Adrenal gland (tissue), 12 donors: ENCODE data around the gene C1orf146. TPM values are rescaled to one million over a fixed set of nuclear protein-coding genes. Genes with fewer than 3 reads are reported as not detected.
"Not testable (repeated sequence)": the region's sequence is repeated elsewhere in the genome, so short reads cannot be mapped to it uniquely, and the experiment has no call there.

Experiments
- DNase-seq, 7 donors: peaks; one replicate each; pipeline ENCODE4 v3.0.0-alpha.2; 2019 to 2020
- H3K27ac ChIP-seq, 5 donors: fragments of 200-600 bp; sonication (generic) in 4 of 5; 1 replicate in 3 of 5; 2 replicates in 2 of 5; pipeline versions ENCODE4 v1.5.1 to v1.8.0; 2016 to 2020; ENCODE audit warnings: mild to moderate bottlenecking in 1 of 5
- H3K27me3 ChIP-seq: fragments of 200-600 bp; 2 replicates; pipeline ENCODE4 v1.8.0; 2021
- H3K36me3 ChIP-seq, 2 donors: fragments of 200-600 bp; replicated peaks in 1 of 2; 1 replicate in 1 of 2; 2 replicates in 1 of 2; pipeline versions ENCODE4 v1.5.1 to v1.8.0; 2018 to 2022
- H3K4me1 ChIP-seq, 2 donors: fragments of 200-600 bp; replicated peaks in 1 of 2; 1 replicate in 1 of 2; 2 replicates in 1 of 2; pipeline versions ENCODE4 v1.5.1 to v1.8.0; 2018 to 2021
- H3K4me3 ChIP-seq, 4 donors: fragments of 200-600 bp; sonication (generic) in 3 of 4; one replicate each; pipeline ENCODE4 v1.5.1; 2016 to 2018
- H3K9me3 ChIP-seq, 3 donors: fragments of 200-600 bp; sonication (generic) in 1 of 3; replicated peaks in 1 of 3; 1 replicate in 2 of 3; 2 replicates in 1 of 3; pipeline versions ENCODE4 v1.5.1 to v1.8.0; 2016 to 2021
- POLR2A ChIP-seq, 2 donors: fragments of 450-650 bp; IDR thresholded peaks; one replicate each; pipeline ENCODE4 v1.6.1; 2017; ENCODE audit warnings: antibody characterized with exemption in 2 of 2, mild to moderate bottlenecking in 2 of 2, moderate library complexity in 1 of 2
- WGBS, 4 donors: extraction: QIAGEN DNeasy Blood & Tissue Kit in 2 of 4; methylation state at CpG; one replicate each; pipeline versions ENCODE4 v1.1.5 to v1.1.7; 2013 to 2017; 5-methylcytosine and 5-hydroxymethylcytosine counted together
- intact Hi-C, 2 donors: fragments of 100-400 bp; cut with DNase I; formaldehyde crosslinking; loops; one replicate each; pipeline versions ENCODE4 v1.14.1 to v1.15.0; 2022 to 2023
- polyA plus RNA-seq, 3 donors: library from polyadenylated mRNA; stranded (reverse); fragments of 200-250 nt in 2 of 3; fragments of 350-450 nt in 1 of 3; fragmentation: Illumina TruSeq in 1 of 3; extraction: RNeasy Lipid Tissue Mini Kit (QIAGEN cat#74804) in 1 of 3; gene quantifications; one replicate each; pipeline ENCODE4 v1.2.3, GENCODE V29; 2013 to 2014
- total RNA-seq, 9 donors: library from RNA; depleted of rRNA in 4 of 9; stranded (reverse); fragments of >200 nt in 4 of 9; fragments of 120-200 nt in 1 of 9; fragmentation: NEBNext Ultra II Directional in 1 of 9; extraction: Animal tissue kit (Norgen Biotek cat#: 25700) in 1 of 9; gene quantifications; one replicate each; pipeline versions ENCODE4 v1.1.0 to v1.2.4, GENCODE V29; 2013 to 2023
- TF ChIP-seq, protein P1 (sequence below), 6 experiments: fragments of 450-650 bp in 4 of 6; fragments of 200-600 bp in 2 of 6; sonication (generic) in 1 of 6; IDR thresholded peaks; 1 replicate in 5 of 6; 2 replicates in 1 of 6; pipeline versions ENCODE4 v1.5.1 to v1.8.0; 2016 to 2021; ENCODE audit warnings: antibody characterized with exemption in 6 of 6, mild to moderate bottlenecking in 2 of 6, moderate library complexity in 1 of 6
- donor health status: healthy with polysubstance abuse.
- donor health status: Bipolar disorder and iron deficiency.
- donor health status: DM: yes; HTN: yes; CAD: no.
- donor health status: DM: no; HTN: no; CAD: no.
- donor health status: DM: no; HTN: no; CAD: no.
- donor health status: DM: yes; HTN: yes; CAD: no.

Gene C1orf146
- total and polyA plus RNA-seq, 12 donors, result not detected

DNA sequence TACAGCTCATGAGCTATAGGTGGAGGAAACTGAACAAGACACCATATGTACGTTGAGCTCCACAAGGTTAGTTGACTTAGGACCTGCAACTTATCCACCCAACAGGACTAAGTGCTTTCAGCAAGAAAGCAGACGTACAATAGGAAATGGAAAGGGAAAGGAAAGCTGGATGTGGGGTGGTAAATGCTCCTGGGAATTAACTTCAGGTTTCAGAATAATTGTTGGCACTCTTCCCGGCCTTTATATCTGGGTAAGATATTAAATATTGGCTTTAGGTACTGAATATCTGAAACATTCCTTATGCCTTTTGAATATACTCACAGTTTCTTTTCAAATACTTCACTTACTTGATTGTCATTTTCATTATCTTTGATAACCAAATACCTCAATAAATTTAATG is 44.8 kb downstream of the C1orf146 start:
- Histone ChIP-seq H3K27ac (no peak overlapping the region), H3K4me1 (no peaks in the 10 kb centered on the region), H3K4me3 (no peak overlapping the region), H3K36me3 (peaks cover 0 to 7% of the 10 kb centered on the region in 2 donors), H3K9me3 (peaks cover 0 to 5% (median 0%) of the 10 kb centered on the region in 3 donors), H3K27me3 (no peaks in the 10 kb centered on the region)
- 92 to 96% (median 94%) methylated on average over 3 of the region's 3 CpGs for WGBS, 4 donors
- TF ChIP-seq POLR2A (IDR thresholded peaks at IDR 0.05), result no peak
- DNase-seq, result no peak
- intact Hi-C loops, result no loop called here

DNA sequence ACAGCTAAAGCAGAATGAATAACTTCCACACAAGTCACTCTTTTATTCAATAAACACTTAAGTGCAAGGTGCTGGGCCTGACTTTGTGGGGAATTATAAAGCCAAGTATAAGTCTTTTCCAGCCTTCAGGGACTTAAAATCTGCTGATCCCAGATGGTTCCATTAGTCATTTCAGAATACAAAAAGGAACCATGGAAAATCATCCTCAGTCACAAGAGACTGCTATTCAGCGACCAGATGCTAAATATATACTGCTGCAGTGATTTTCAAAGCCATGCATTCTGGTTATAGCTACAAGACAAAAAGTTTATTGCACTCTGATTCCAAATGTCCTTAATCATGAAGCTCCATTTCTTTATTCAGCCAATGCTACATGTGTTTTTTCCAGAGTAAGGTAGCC is 55.3 kb downstream of the C1orf146 start:
- Histone ChIP-seq H3K36me3 (no peaks in the 10 kb centered on the region), H3K4me1 (no peaks in the 10 kb centered on the region), H3K27ac (no peak overlapping the region), H3K27me3 (no peaks in the 10 kb centered on the region), H3K9me3 (no peaks in the 10 kb centered on the region), H3K4me3 (no peak overlapping the region)
- TF ChIP-seq, protein P1, sequence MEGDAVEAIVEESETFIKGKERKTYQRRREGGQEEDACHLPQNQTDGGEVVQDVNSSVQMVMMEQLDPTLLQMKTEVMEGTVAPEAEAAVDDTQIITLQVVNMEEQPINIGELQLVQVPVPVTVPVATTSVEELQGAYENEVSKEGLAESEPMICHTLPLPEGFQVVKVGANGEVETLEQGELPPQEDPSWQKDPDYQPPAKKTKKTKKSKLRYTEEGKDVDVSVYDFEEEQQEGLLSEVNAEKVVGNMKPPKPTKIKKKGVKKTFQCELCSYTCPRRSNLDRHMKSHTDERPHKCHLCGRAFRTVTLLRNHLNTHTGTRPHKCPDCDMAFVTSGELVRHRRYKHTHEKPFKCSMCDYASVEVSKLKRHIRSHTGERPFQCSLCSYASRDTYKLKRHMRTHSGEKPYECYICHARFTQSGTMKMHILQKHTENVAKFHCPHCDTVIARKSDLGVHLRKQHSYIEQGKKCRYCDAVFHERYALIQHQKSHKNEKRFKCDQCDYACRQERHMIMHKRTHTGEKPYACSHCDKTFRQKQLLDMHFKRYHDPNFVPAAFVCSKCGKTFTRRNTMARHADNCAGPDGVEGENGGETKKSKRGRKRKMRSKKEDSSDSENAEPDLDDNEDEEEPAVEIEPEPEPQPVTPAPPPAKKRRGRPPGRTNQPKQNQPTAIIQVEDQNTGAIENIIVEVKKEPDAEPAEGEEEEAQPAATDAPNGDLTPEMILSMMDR (IDR thresholded peaks at IDR 0.05), result no peak
- TF ChIP-seq POLR2A (IDR thresholded peaks at IDR 0.05), result no peak
- intact Hi-C loops, result no loop called here
- 86 to 100% (median 94%) methylated on average over 1 of the region's 1 CpG for WGBS, 4 donors
- DNase-seq, result no peak

DNA sequence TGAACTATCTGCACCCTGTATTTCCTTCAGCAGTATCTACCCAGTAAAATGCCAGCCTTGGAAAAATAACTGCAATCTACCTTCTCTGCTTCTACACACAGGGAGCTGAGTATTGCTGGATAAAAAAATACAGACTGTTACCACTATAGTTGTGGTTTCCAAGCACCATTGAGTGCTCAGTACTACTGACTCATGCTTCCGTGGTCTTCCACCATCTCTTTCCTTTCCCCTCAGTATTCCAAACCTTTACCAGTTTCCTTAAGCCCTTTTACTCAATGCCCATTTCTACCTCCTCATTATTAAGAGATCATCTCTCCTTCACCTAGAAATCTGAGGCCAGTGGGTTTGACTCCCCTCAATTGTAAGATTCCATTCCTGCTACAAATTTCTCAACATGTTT is 57.2 kb downstream of the C1orf146 start:
- 90 to 98% (median 96%) methylated on average over 1 of the region's 1 CpG for WGBS, 4 donors
- intact Hi-C loops, result no loop called here
- TF ChIP-seq, protein P1 (IDR thresholded peaks at IDR 0.05), result no peak
- no peak for TF ChIP-seq POLR2A (IDR thresholded peaks at IDR 0.05)
- H3K36me3 ChIP-seq, result no peaks in the 10 kb centered on the region
- no peaks in the 10 kb centered on the region for H3K4me1 ChIP-seq
- no peak for DNase-seq
- no peaks in the 10 kb centered on the region for H3K27me3 ChIP-seq
- no peak overlapping the region for H3K27ac ChIP-seq
- H3K4me3 ChIP-seq, result no peak overlapping the region
- H3K9me3 ChIP-seq, result no peaks in the 10 kb centered on the region

DNA sequence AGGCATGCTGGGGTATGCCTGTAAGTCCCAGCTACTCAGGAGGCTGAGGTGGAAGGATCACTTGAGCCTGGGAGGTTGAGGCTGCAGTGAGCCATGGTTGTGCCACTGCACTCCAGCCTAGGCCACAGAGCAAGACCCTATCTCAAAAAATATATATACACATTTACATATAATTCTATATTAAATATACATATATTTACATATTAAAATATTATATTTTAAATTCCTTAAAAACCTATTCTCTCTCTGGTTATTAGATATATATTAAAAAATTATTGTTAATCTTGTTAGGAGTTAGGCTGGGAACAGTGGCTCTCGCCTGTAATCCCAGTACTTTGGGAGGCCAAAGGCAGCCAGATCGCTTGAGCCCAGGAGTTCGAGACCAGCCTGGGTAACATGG is 58.4 kb downstream of the C1orf146 start:
- no peak overlapping the region for H3K27ac ChIP-seq
- no peaks in the 10 kb centered on the region for H3K36me3 ChIP-seq
- no peak for DNase-seq
- no peak for TF ChIP-seq POLR2A (IDR thresholded peaks at IDR 0.05)
- TF ChIP-seq, protein P1 (IDR thresholded peaks at IDR 0.05), result no peak
- no peaks in the 10 kb centered on the region for H3K27me3 ChIP-seq
- intact Hi-C loops, result no loop called here
- no peaks in the 10 kb centered on the region for H3K9me3 ChIP-seq
- H3K4me3 ChIP-seq, result no peak overlapping the region
- H3K4me1 ChIP-seq, result no peaks in the 10 kb centered on the region
- WGBS, 4 donors, result 98 to 100% (median 98%) methylated on average over 3 of the region's 3 CpGs

DNA sequence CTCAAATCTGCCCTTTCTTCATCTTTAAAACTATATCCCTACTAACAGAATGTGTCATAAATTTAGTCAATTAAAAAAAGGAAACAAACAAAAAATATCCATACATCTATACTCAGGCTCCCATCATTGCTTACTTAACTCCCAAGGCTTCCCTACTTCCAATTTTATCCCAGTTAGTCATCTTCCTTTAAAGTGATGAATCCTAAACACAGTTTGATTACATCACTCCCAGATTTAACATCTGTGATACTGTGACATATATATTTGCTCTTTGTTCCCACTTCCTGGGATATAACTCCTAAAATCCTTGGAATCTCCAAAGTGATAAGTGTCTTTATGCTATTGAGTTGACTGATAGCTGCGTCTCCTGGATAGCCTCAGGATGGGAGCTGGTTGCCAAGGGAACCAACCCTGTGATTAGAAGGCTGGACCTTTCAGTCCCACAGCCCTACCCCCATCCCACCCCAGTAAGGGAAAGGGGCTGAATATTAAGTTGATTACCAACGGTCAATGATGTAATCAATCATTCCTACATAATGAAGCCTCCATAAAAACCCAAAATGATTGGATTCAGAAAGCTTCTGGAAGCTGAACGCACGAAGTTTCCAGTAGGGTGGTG is 59.5 kb downstream of the C1orf146 start:
- no peaks in the 10 kb centered on the region for H3K4me1 ChIP-seq
- no peaks in the 10 kb centered on the region for H3K36me3 ChIP-seq
- TF ChIP-seq, protein P1 (IDR thresholded peaks at IDR 0.05), result no peak
- TF ChIP-seq POLR2A (IDR thresholded peaks at IDR 0.05), result no peak

DNA sequence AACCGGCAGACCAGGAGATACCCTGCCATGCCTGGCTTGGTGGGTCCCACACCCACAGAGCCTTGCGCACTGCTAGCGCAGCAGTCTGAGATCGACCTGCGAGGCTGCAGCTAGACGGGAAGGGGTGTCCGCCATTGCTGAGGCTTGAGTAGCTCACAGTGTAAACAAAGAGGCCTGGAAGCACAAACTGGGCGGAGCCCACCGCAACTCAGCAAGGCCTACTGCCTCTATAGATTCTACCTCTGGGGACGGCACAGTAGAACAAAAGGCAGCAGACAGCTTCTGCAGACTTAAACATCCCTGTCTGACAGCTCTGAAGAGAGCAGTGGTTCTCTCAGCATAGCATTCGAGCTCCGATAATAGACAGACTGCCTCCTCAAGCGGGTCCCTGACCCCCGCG is 62.1 kb downstream of the C1orf146 start:
- H3K36me3 ChIP-seq, H3K27ac ChIP-seq, H3K4me3 ChIP-seq, DNase-seq, H3K4me1 ChIP-seq, H3K9me3 ChIP-seq, intact Hi-C loops, H3K27me3 ChIP-seq: not testable (repeated sequence)
- 96 to 100% (median 97%) methylated on average over 9 to 15 of the region's 15 CpGs for WGBS, 4 donors

More for the DNA sequence above, 59.5 kb downstream of the C1orf146 start:
- no peaks in the 10 kb centered on the region for H3K9me3 ChIP-seq
- DNase-seq, result no peak
- 93 to 97% (median 96%) methylated on average over 4 of the region's 4 CpGs for WGBS, 4 donors
- no peak overlapping the region for H3K27ac ChIP-seq
- no peak overlapping the region for H3K4me3 ChIP-seq
- intact Hi-C loops, result no loop called here
- no peaks in the 10 kb centered on the region for H3K27me3 ChIP-seq

DNA sequence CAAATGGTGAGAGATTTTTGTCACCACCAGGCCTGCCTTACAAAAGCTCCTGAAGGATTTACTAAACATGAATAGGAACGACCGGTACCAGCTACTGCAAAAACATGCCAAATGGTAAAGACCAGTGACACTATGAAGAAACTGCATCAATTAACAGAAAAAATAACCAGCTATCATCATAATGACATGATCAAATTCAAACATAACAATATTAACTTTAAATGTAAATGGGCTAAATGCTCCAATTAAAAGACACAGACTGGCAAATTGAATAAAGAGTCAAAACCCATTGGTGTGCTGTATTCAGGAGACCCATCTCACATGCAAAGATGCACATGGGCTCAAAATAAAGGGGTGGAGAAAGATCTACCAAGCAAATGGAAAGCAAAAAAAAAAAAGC is 63.7 kb downstream of the C1orf146 start:
- WGBS, 4 donors, result 97 to 100% (median 98%) methylated on average over 2 of the region's 2 CpGs
- H3K9me3 ChIP-seq, H3K27ac ChIP-seq, H3K4me3 ChIP-seq, H3K4me1 ChIP-seq, H3K27me3 ChIP-seq, intact Hi-C loops, H3K36me3 ChIP-seq, DNase-seq: not testable (repeated sequence)
